HTR-8/SVneo (cell line): ENCODE results near the gene USP32.

Experiments used
- DNase-seq: peaks from one replicate; pipeline ENCODE4 v3.0.0; 2011; ENCODE audit warnings: low spot score, mixed read lengths; ENCODE audit not compliant: insufficient read length
- FAIRE-seq: peaks from 2 replicates; lab custom pipeline; 2011; peaks lifted over from hg19 to GRCh38; lab: Jason Lieb, UNC

USP32 gene

GRCh38 chr17:60145006-60145935 is 246.7 kb downstream of the USP32 start:
- peak; percentile 77 for FAIRE-seq
- no peak for DNase-seq

- FAIRE-seq (peak; percentile 97), DNase-seq (peak; percentile 91)
Observed at GRCh38 chr17:60142872-60143499, 248.9 kb downstream of the USP32 start.

GRCh38 chr17:60141111-60142018 is 250.6 kb downstream of the USP32 start:
- DNase-seq (no peak), FAIRE-seq (peak; percentile 23)

GRCh38 chr17:60139438-60140285 is 252.3 kb downstream of the USP32 start:
- peak; percentile 69 for DNase-seq
- peak; percentile 96 for FAIRE-seq

GRCh38 chr17:60138769-60139437 is 253.0 kb downstream of the USP32 start:
- DNase-seq (no peak), FAIRE-seq (no peak)

DNA sequence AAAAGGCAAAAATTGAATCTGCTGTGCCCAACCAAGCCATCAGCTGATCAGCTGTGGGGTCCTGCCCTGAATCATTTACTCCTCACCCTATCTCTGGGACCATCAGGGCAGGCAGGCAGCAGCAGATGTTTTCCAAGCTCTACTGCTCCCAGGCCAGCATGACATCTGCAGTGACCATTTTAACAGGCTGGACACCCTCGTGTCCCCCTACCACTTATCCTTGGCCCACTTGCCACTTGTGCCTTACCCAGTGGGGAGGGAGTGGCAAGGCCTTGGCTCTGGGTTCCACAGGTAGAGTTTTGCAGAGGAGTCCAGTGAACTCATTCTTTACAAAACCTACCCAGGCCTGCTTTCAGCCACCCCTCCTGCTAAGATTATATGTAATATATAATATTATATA is 254.2 kb downstream of the USP32 start:
- FAIRE-seq (no peak), DNase-seq (no peak)

DNA sequence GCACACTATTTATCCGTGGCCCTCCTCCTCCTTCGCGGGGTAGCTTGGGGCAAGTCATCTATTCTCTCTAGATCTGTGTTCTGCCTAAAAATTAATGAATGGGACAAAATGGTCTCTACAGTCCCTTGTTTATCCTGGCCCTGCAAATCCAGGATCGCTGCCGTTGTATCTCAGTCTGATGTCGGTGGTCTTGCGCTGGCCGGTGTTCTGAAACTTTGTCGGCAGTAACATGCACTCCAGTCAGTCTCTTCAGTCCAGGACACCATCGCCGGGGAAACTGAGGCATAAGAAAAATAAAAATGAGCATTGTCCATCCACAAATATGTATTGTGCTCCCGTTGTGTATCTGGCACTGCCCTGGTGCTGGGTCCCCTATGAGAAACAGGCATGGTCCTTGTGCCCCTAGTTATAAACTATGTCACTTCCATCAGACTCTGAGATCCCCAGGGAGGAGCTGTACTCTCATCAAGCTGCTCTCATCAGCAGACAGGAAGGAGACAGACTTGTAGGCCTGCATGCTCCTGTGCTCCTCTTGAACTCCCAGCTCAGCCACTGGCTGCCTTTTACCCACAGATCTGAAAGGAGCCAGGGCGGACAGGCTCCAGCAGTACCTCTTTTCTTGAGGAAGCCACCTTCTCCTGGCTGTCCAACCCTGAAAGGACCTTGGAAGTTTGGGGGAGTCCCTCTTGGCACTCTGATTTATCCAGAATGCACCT is 255.8 kb downstream of the USP32 start:
- DNase-seq = no peak
- FAIRE-seq = no peak

GRCh38 chr17:60135151-60135950 is 256.6 kb downstream of the USP32 start:
- DNase-seq (peak; percentile 98), FAIRE-seq (peak; percentile 87)

GRCh38 chr17:60134396-60135150 is 257.4 kb downstream of the USP32 start:
- FAIRE-seq = peak; percentile 26
- DNase-seq = no peak

- DNase-seq (no peak), FAIRE-seq (no peak)
Observed at GRCh38 chr17:60130466-60130865, 261.5 kb downstream of the USP32 start.

DNA sequence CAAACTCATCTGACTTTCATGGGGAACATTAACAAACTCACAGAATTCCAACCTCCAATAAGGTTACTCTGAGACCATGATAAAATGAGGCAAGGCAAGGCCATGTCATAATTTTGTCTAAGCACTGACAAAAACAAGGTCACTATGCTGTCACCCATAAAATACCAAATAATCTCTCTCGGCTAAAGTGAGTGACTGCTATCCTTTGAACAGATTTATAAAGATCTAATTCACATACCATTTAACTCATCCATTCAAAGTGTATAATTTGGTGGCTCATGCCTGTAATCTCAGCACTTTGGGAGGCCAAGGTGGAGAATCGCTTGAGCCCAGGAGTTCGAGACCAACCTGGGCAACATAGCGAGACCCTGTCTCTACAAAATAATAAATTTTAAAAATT is 262.8 kb downstream of the USP32 start:
- FAIRE-seq = no peak
- DNase-seq = no peak
